Colonic mucosa (tissue), 4 donors: ENCODE results near the gene GFI1. TPM values are rescaled to one million over a fixed set of nuclear protein-coding genes. Genes with fewer than 3 reads are reported as not detected.
A peak's percentile ranks its signal among the peaks of the same experiment; 100 is the strongest.

Source experiments
- DNase-seq: peaks from one replicate; pipeline ENCODE4 v3.0.0-alpha.2; 2020
- H3K27ac ChIP-seq: fragments of 200-600 bp; one replicate; pipeline ENCODE4 v1.8.0; 2021
- H3K27me3 ChIP-seq: fragments of 200-600 bp; one replicate; pipeline ENCODE4 v1.8.0; 2021
- H3K36me3 ChIP-seq: fragments of 200-600 bp; one replicate; pipeline ENCODE4 v1.8.0; 2021
- H3K4me1 ChIP-seq: fragments of 200-600 bp; one replicate; pipeline ENCODE4 v1.8.0; 2021; ENCODE audit warnings: mild to moderate bottlenecking
- H3K4me3 ChIP-seq: fragments of 200-600 bp; one replicate; pipeline ENCODE4 v1.8.0; 2021
- H3K9ac ChIP-seq, 2 donors: one replicate each; pipeline ENCODE4 v1.7.0; 2013; ENCODE audit warnings: control low read depth in 2 of 2, low read depth in 2 of 2, low read length in 2 of 2
- H3K9me3 ChIP-seq: fragments of 200-600 bp; one replicate; pipeline ENCODE4 v1.8.0; 2021
- CTCF ChIP-seq: fragments of 200-600 bp; IDR thresholded peaks from one replicate; pipeline ENCODE4 v1.8.0; 2022; ENCODE audit warnings: antibody characterized with exemption, mild to moderate bottlenecking
- intact Hi-C: fragments of 100-400 bp; cut with DNase I; formaldehyde crosslinking; loops from one replicate; pipeline ENCODE4 v1.14.1; 2022
- total RNA-seq, 2 donors: library from RNA; stranded (reverse); fragmentation: NEBNext Ultra II Directional in 1 of 2; extraction: Animal tissue kit (Norgen Biotek cat#: 25700) in 1 of 2; gene quantifications; one replicate each; pipeline ENCODE4 v1.2.1, GENCODE V29; 2021
- donor health status: healthy.
- donor health status: DM: no; HTN: no; CAD: no.
- donor health status: DM: no; HTN: no; CAD: no.

GFI1 gene
- total RNA-seq, 2 donors from 2014 or later = 5.4 to 8.7 TPM

GRCh38 chr1:92466683-92467352 is 19.9 kb downstream of the GFI1 start:
- H3K4me1 ChIP-seq = no peaks in the 10 kb centered on the region
- H3K9me3 ChIP-seq = no peaks in the 10 kb centered on the region
- no peak overlapping the region for H3K9ac ChIP-seq
- no peak for TF ChIP-seq CTCF
- no peak overlapping the region for H3K4me3 ChIP-seq
- H3K27me3 ChIP-seq = no peaks in the 10 kb centered on the region
- no peak for DNase-seq
- H3K36me3 ChIP-seq = no peaks in the 10 kb centered on the region
- intact Hi-C loops = no loop called here
- no peak overlapping the region for H3K27ac ChIP-seq

- intact Hi-C loops = no loop called here
- no peak for TF ChIP-seq CTCF
- H3K4me3 ChIP-seq = no peak overlapping the region
These were observed 21.5 kb downstream of the GFI1 start for GRCh38 chr1:92465256-92465647.

GRCh38 chr1:92464588-92465255 is 22.0 kb downstream of the GFI1 start:
- no peak for TF ChIP-seq CTCF
- H3K27ac ChIP-seq = no peak overlapping the region
- no peaks in the 10 kb centered on the region for H3K4me1 ChIP-seq
- intact Hi-C loops = no loop called here
- H3K36me3 ChIP-seq = no peaks in the 10 kb centered on the region
- H3K4me3 ChIP-seq = no peak overlapping the region
- H3K9ac ChIP-seq = no peak overlapping the region
- H3K27me3 ChIP-seq = no peaks in the 10 kb centered on the region
- no peaks in the 10 kb centered on the region for H3K9me3 ChIP-seq
- peak; percentile 38 for DNase-seq

More at GRCh38 chr1:92465256-92465647, 21.5 kb downstream of the GFI1 start:
- no peak overlapping the region for H3K9ac ChIP-seq
- no peaks in the 10 kb centered on the region for H3K27me3 ChIP-seq
- no peaks in the 10 kb centered on the region for H3K9me3 ChIP-seq
- H3K27ac ChIP-seq = no peak overlapping the region
- H3K4me1 ChIP-seq = no peaks in the 10 kb centered on the region
- DNase-seq = no peak
- H3K36me3 ChIP-seq = no peaks in the 10 kb centered on the region

- Histone ChIP-seq H3K27ac (no peak overlapping the region), H3K9ac (no peak overlapping the region), H3K4me3 (no peak overlapping the region), H3K27me3 (no peaks in the 10 kb centered on the region), H3K4me1 (no peaks in the 10 kb centered on the region), H3K9me3 (no peaks in the 10 kb centered on the region), H3K36me3 (no peaks in the 10 kb centered on the region)
- intact Hi-C loops = no loop called here
- TF ChIP-seq CTCF = no peak
- DNase-seq = no peak
These were observed 25.2 kb downstream of the GFI1 start for GRCh38 chr1:92461364-92462097.

GRCh38 chr1:92459871-92460320 is 26.8 kb downstream of the GFI1 start:
- Histone ChIP-seq H3K4me3 (no peak overlapping the region), H3K36me3 (no peaks in the 10 kb centered on the region), H3K9me3 (no peaks in the 10 kb centered on the region), H3K4me1 (no peaks in the 10 kb centered on the region), H3K27me3 (no peaks in the 10 kb centered on the region), H3K9ac (no peak overlapping the region), H3K27ac (no peak overlapping the region)
- TF ChIP-seq CTCF = no peak
- no peak for DNase-seq
- intact Hi-C loops = no loop called here
